HG02798 (cell line): ENCODE data around the gene SH3GLB1.

ENCODE experiments used
- ATAC-seq: cut with Tn5 transposase; IDR thresholded peaks from one replicate; pipeline ENCODE4 v1.9.1; 2021; ENCODE audit warnings: mild to moderate bottlenecking; ENCODE audit not compliant: unreplicated experiment, poor library complexity

SH3GLB1 gene

GRCh38 chr1:86731416-86731815 is 27.0 kb downstream of the SH3GLB1 start:
- no peak for ATAC-seq

GRCh38 chr1:86733340-86733739 is 29.0 kb downstream of the SH3GLB1 start:
- no peak for ATAC-seq

GRCh38 chr1:86739648-86740509 is 35.5 kb downstream of the SH3GLB1 start:
- peak; percentile 68 for ATAC-seq

GRCh38 chr1:86741947-86742572 is 37.7 kb downstream of the SH3GLB1 start:
- no peak for ATAC-seq

- no peak for ATAC-seq
Observed at GRCh38 chr1:86747304-86747703, 42.9 kb downstream of the SH3GLB1 start.

GRCh38 chr1:86748622-86749373 is 44.4 kb downstream of the SH3GLB1 start:
- no peak for ATAC-seq

- no peak for ATAC-seq
Observed at GRCh38 chr1:86750076-86750475, 45.7 kb downstream of the SH3GLB1 start.

- no peak for ATAC-seq
Observed at GRCh38 chr1:86750530-86750929, 46.2 kb downstream of the SH3GLB1 start.

GRCh38 chr1:86751923-86752322 is 47.5 kb downstream of the SH3GLB1 start:
- ATAC-seq = no peak

GRCh38 chr1:86753700-86754099 is 49.3 kb downstream of the SH3GLB1 start:
- no peak for ATAC-seq

GRCh38 chr1:86754265-86754974 is 50.0 kb downstream of the SH3GLB1 start:
- no peak for ATAC-seq

GRCh38 chr1:86756062-86756406 is 51.7 kb downstream of the SH3GLB1 start:
- ATAC-seq = no peak

- ATAC-seq = no peak
Observed at GRCh38 chr1:86757272-86757984, 53.1 kb downstream of the SH3GLB1 start.

- ATAC-seq = no peak
Observed at GRCh38 chr1:86758570-86758969, 54.2 kb downstream of the SH3GLB1 start.

- no peak for ATAC-seq
Observed at GRCh38 chr1:86760199-86760598, 55.8 kb downstream of the SH3GLB1 start.

- ATAC-seq = no peak
Observed at GRCh38 chr1:86762336-86762735, 58.0 kb downstream of the SH3GLB1 start.

- ATAC-seq = no peak
Observed at GRCh38 chr1:86764523-86764922, 60.1 kb downstream of the SH3GLB1 start.

- ATAC-seq = no peak
Observed at GRCh38 chr1:86765073-86765472, 60.7 kb downstream of the SH3GLB1 start.

GRCh38 chr1:86765674-86766073 is 61.3 kb downstream of the SH3GLB1 start:
- no peak for ATAC-seq

- ATAC-seq = no peak
Observed at GRCh38 chr1:86768554-86768953, 64.2 kb downstream of the SH3GLB1 start.
